ENCODE results near the gene KLHL25. TPM values are rescaled to one million over a fixed set of nuclear protein-coding genes. Genes with fewer than 3 reads are reported as not detected.
A peak's percentile ranks its signal among the peaks of the same experiment; 100 is the strongest.

Gene KLHL25
- total RNA-seq, 2 donors from 2014 or later, result 9.8 to 12.3 TPM

- Mint-ChIP-seq H3K4me1 (peaks cover 5% of the 10 kb centered on the region), H3K36me3 (ENCODE audit: low read depth) (no peaks in the 10 kb centered on the region), H3K27me3 (no peaks in the 10 kb centered on the region), H3K4me3 (no peak overlapping the region), H3K27ac (peak overlapping the region; percentile 53)
- H3K9me3 ChIP-seq (ENCODE audit: control insufficient read depth, low read length, poor library complexity, severe bottlenecking), result no peaks in the 10 kb centered on the region
- DNase-seq, result no peak
- no peak for ATAC-seq
These were observed 36.6 kb downstream of the KLHL25 start for GRCh38 chr15:85757939-85758654.

GRCh38 chr15:85757073-85757938 is 37.4 kb downstream of the KLHL25 start:
- Mint-ChIP-seq H3K4me1 (peaks cover 11% of the 10 kb centered on the region), H3K4me3 (no peak overlapping the region)

GRCh38 chr15:85756411-85757072 is 38.2 kb downstream of the KLHL25 start:
- ATAC-seq, result no peak

More at GRCh38 chr15:85757073-85757938, 37.4 kb downstream of the KLHL25 start:
- DNase-seq (no peak), ATAC-seq (no peak)
- H3K9me3 ChIP-seq (ENCODE audit: control insufficient read depth, low read length, poor library complexity, severe bottlenecking), result no peaks in the 10 kb centered on the region
- Mint-ChIP-seq H3K36me3 (ENCODE audit: low read depth) (no peaks in the 10 kb centered on the region), H3K27me3 (no peaks in the 10 kb centered on the region), H3K27ac (peak overlapping the region; percentile 53)

GRCh38 chr15:85755942-85756341 is 38.8 kb downstream of the KLHL25 start:
- no peak overlapping the region for H3K4me3 Mint-ChIP-seq
- no peaks in the 10 kb centered on the region for H3K9me3 ChIP-seq (ENCODE audit: control insufficient read depth, low read length, poor library complexity, severe bottlenecking)
- no peak overlapping the region for H3K27ac Mint-ChIP-seq
- DNase-seq (no peak), ATAC-seq (no peak)
- no peaks in the 10 kb centered on the region for H3K36me3 Mint-ChIP-seq (ENCODE audit: low read depth)
- H3K27me3 Mint-ChIP-seq, result no peaks in the 10 kb centered on the region
- H3K4me1 Mint-ChIP-seq, result peaks cover 14% of the 10 kb centered on the region

More at GRCh38 chr15:85756411-85757072, 38.2 kb downstream of the KLHL25 start:
- Mint-ChIP-seq H3K4me1 (peaks cover 11% of the 10 kb centered on the region), H3K27me3 (no peaks in the 10 kb centered on the region), H3K27ac (no peak overlapping the region), H3K36me3 (ENCODE audit: low read depth) (no peaks in the 10 kb centered on the region), H3K4me3 (no peak overlapping the region)
- DNase-seq, result no peak
- H3K9me3 ChIP-seq (ENCODE audit: control insufficient read depth, low read length, poor library complexity, severe bottlenecking), result no peaks in the 10 kb centered on the region

- Mint-ChIP-seq H3K27me3 (no peaks in the 10 kb centered on the region), H3K27ac (no peak overlapping the region), H3K4me3 (no peak overlapping the region), H3K36me3 (ENCODE audit: low read depth) (no peaks in the 10 kb centered on the region), H3K4me1 (peaks cover 17% of the 10 kb centered on the region)
- DNase-seq (no peak), ATAC-seq (no peak)
- H3K9me3 ChIP-seq (ENCODE audit: control insufficient read depth, low read length, poor library complexity, severe bottlenecking), result no peaks in the 10 kb centered on the region
These were observed 39.3 kb downstream of the KLHL25 start for GRCh38 chr15:85755471-85755870.

GRCh38 chr15:85754989-85755388 is 39.7 kb downstream of the KLHL25 start:
- Mint-ChIP-seq H3K36me3 (ENCODE audit: low read depth) (no peaks in the 10 kb centered on the region), H3K27me3 (no peaks in the 10 kb centered on the region), H3K27ac (no peak overlapping the region), H3K4me1 (peaks cover 17% of the 10 kb centered on the region), H3K4me3 (no peak overlapping the region)
- DNase-seq, result no peak
- H3K9me3 ChIP-seq (ENCODE audit: control insufficient read depth, low read length, poor library complexity, severe bottlenecking), result no peaks in the 10 kb centered on the region
- ATAC-seq, result no peak

GRCh38 chr15:85753791-85754452 is 40.8 kb downstream of the KLHL25 start:
- peaks cover 20% of the 10 kb centered on the region for H3K4me1 Mint-ChIP-seq
- no peaks in the 10 kb centered on the region for H3K36me3 Mint-ChIP-seq (ENCODE audit: low read depth)
- DNase-seq (no peak), ATAC-seq (no peak)
- peak overlapping the region; percentile 85 for H3K27ac Mint-ChIP-seq
- H3K4me3 Mint-ChIP-seq, result no peak overlapping the region
- no peaks in the 10 kb centered on the region for H3K27me3 Mint-ChIP-seq
- no peaks in the 10 kb centered on the region for H3K9me3 ChIP-seq (ENCODE audit: control insufficient read depth, low read length, poor library complexity, severe bottlenecking)

GRCh38 chr15:85753261-85753660 is 41.5 kb downstream of the KLHL25 start:
- H3K4me1 Mint-ChIP-seq, result peaks cover 22% of the 10 kb centered on the region
- ATAC-seq (no peak), DNase-seq (no peak)
- H3K36me3 Mint-ChIP-seq (ENCODE audit: low read depth), result no peaks in the 10 kb centered on the region
- H3K27ac Mint-ChIP-seq, result peak overlapping the region; percentile 85
- H3K9me3 ChIP-seq (ENCODE audit: control insufficient read depth, low read length, poor library complexity, severe bottlenecking), result no peaks in the 10 kb centered on the region
- H3K27me3 Mint-ChIP-seq, result no peaks in the 10 kb centered on the region
- no peak overlapping the region for H3K4me3 Mint-ChIP-seq

GRCh38 chr15:85752491-85752961 is 42.2 kb downstream of the KLHL25 start:
- no peak for DNase-seq
- H3K27me3 Mint-ChIP-seq, result no peaks in the 10 kb centered on the region
- H3K4me3 Mint-ChIP-seq, result no peak overlapping the region
- ATAC-seq, result no peak
- H3K4me1 Mint-ChIP-seq, result peaks cover 22% of the 10 kb centered on the region
- peak overlapping the region; percentile 85 for H3K27ac Mint-ChIP-seq
- H3K36me3 Mint-ChIP-seq (ENCODE audit: low read depth), result no peaks in the 10 kb centered on the region
- no peaks in the 10 kb centered on the region for H3K9me3 ChIP-seq (ENCODE audit: control insufficient read depth, low read length, poor library complexity, severe bottlenecking)

- Mint-ChIP-seq H3K27ac (peak overlapping the region; percentile 85), H3K4me1 (peaks cover 22% of the 10 kb centered on the region), H3K4me3 (no peak overlapping the region), H3K36me3 (ENCODE audit: low read depth) (no peaks in the 10 kb centered on the region), H3K27me3 (no peaks in the 10 kb centered on the region)
- DNase-seq, result no peak
- no peak for ATAC-seq
- H3K9me3 ChIP-seq (ENCODE audit: control insufficient read depth, low read length, poor library complexity, severe bottlenecking), result no peaks in the 10 kb centered on the region
These were observed 42.6 kb downstream of the KLHL25 start for GRCh38 chr15:85752124-85752475.

- Mint-ChIP-seq H3K27ac (peak overlapping the region; percentile 85), H3K4me1 (peaks cover 24% of the 10 kb centered on the region), H3K36me3 (ENCODE audit: low read depth) (no peaks in the 10 kb centered on the region), H3K4me3 (peak overlapping the region; percentile 39), H3K27me3 (no peaks in the 10 kb centered on the region)
- ATAC-seq (peak; percentile 40), DNase-seq (no peak)
- H3K9me3 ChIP-seq (ENCODE audit: control insufficient read depth, low read length, poor library complexity, severe bottlenecking), result no peaks in the 10 kb centered on the region
These were observed 43.2 kb downstream of the KLHL25 start for GRCh38 chr15:85751291-85752123.

Data from T-helper 17 cell (primary cell).